GM21529 (cell line): ENCODE data around the gene PIGX.
"Not testable (repeated sequence)": the region's sequence is repeated elsewhere in the genome, so short reads cannot be mapped to it uniquely, and the experiment has no call there.

Experiments
- ATAC-seq: cut with Tn5 transposase; IDR thresholded peaks from one replicate; pipeline ENCODE4 v1.9.1; 2021; ENCODE audit not compliant: unreplicated experiment

The PIGX gene

GRCh38 chr3:196700801-196701200 lies 11.4 kb upstream of the PIGX start:
- no peak for ATAC-seq

GRCh38 chr3:196706327-196706726 lies 5.8 kb upstream of the PIGX start:
- ATAC-seq = no peak

- ATAC-seq = no peak
These were observed 5.4 kb upstream of the PIGX start for GRCh38 chr3:196706731-196707130.

- ATAC-seq = no peak
These were observed 4.6 kb upstream of the PIGX start for GRCh38 chr3:196707566-196707965.

GRCh38 chr3:196708467-196708866 lies 3.7 kb upstream of the PIGX start:
- ATAC-seq = no peak

GRCh38 chr3:196712514-196713413 lies 587 bp downstream of the PIGX start:
- peak; percentile 48 for ATAC-seq

GRCh38 chr3:196717162-196717561 lies 5.0 kb downstream of the PIGX start:
- ATAC-seq = not testable (repeated sequence)

GRCh38 chr3:196721097-196721496 lies 8.9 kb downstream of the PIGX start:
- ATAC-seq = no peak

GRCh38 chr3:196726788-196727675 lies 14.9 kb downstream of the PIGX start:
- ATAC-seq = no peak

GRCh38 chr3:196735751-196736150 lies 23.6 kb downstream of the PIGX start:
- ATAC-seq = no peak

- ATAC-seq = no peak
These were observed 24.6 kb downstream of the PIGX start for GRCh38 chr3:196736670-196737374.

GRCh38 chr3:196737655-196738054 lies 25.5 kb downstream of the PIGX start:
- no peak for ATAC-seq

- ATAC-seq = peak; percentile 87
These were observed 27.7 kb downstream of the PIGX start, which contains the start of gene PAK2 for GRCh38 chr3:196739671-196740480. Gene PAK2 (plus strand): TSS chr3:196739857. CDS start chr3:196782647, 42,790 bp downstream.

- peak; percentile 8 for ATAC-seq
These were observed 28.5 kb downstream of the PIGX start for GRCh38 chr3:196740481-196741248.

GRCh38 chr3:196741249-196741889 lies 29.2 kb downstream of the PIGX start:
- ATAC-seq = no peak

GRCh38 chr3:196743569-196743968 lies 31.4 kb downstream of the PIGX start:
- not testable (repeated sequence) for ATAC-seq

GRCh38 chr3:196749125-196749524 lies 36.9 kb downstream of the PIGX start:
- no peak for ATAC-seq

- no peak for ATAC-seq
These were observed 41.0 kb downstream of the PIGX start for GRCh38 chr3:196753201-196753600.
